Measurements from ENCODE around the gene PTPN4. TPM values are rescaled to one million over a fixed set of nuclear protein-coding genes. Genes with fewer than 3 reads are reported as not detected.

Gene PTPN4
- total RNA-seq, 2 donors from 2014 or later, result 12.2 to 21.1 TPM

DNA sequence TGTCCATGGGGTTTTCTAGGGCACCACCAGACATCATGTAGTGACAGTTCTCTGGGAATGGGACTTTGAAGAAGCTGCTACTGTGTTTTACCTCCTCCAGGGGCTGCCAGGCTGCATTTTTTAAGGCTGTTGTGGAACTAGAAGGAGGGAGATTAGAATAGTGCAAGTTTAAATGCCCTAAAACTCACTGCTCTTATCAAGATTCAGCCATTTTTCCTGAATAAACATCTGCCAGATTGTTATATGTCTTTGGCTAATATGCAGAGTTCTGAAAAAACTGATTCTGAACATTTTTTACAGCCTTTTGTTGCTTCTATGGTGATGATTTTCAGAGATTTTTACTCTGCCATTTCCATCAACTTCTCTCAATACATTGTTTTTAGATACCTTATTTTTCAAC is 244.5 kb downstream of the PTPN4 start:
- Histone ChIP-seq H3K27ac (no peak overlapping the region), H3K36me3 (replicated peaks in 1 of 2; ENCODE audit: insufficient read depth in 1 of 2, low read depth in 2 of 2) (no peaks in the 10 kb centered on the region), H3K4me3 (no peak overlapping the region), H3K27me3 (no peaks in the 10 kb centered on the region), H3K4me1 (no peaks in the 10 kb centered on the region), H3K9me3 (no peaks in the 10 kb centered on the region)
- DNase-seq (no peak), ATAC-seq (no peak)
- no peak for TF ChIP-seq POLR2A (IDR thresholded peaks at IDR 0.05)
- TF ChIP-seq, protein P1, sequence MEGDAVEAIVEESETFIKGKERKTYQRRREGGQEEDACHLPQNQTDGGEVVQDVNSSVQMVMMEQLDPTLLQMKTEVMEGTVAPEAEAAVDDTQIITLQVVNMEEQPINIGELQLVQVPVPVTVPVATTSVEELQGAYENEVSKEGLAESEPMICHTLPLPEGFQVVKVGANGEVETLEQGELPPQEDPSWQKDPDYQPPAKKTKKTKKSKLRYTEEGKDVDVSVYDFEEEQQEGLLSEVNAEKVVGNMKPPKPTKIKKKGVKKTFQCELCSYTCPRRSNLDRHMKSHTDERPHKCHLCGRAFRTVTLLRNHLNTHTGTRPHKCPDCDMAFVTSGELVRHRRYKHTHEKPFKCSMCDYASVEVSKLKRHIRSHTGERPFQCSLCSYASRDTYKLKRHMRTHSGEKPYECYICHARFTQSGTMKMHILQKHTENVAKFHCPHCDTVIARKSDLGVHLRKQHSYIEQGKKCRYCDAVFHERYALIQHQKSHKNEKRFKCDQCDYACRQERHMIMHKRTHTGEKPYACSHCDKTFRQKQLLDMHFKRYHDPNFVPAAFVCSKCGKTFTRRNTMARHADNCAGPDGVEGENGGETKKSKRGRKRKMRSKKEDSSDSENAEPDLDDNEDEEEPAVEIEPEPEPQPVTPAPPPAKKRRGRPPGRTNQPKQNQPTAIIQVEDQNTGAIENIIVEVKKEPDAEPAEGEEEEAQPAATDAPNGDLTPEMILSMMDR (IDR thresholded peaks at IDR 0.05), result no peak
- intact Hi-C loops (cut with DNase I), result no loop called here

DNA sequence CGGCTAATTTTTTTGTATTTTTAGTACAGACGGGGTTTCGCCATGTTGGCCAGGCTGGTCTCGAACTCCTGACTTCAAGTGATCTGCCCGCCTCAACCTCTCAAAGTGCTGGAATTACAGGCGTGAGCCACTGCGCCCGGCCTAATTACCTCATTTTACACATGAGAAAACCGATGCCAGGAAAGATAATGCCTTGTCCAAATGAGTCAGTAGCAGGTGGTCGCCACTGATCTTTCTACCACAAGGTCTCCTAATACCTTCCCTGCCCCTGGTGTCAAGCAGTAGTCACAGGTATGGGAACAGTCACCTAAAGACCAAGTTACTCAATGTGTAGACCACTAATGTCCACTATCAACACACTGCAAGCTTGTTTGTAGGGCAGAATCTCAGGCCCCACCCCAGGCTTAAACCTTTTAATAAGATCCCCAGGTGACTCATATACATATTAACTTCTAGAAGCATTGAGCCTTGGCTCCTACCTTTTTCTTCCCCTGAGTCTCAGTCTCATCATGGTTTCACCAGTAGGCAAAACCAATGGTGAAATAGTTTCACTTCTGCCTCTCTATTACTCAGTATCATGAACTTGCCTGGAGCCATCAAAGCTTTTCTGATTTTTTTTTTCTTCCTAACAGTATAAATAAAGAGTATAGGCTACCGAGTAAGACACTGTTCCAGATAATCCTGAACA is 246.3 kb downstream of the PTPN4 start:
- H3K9me3 ChIP-seq, result no peaks in the 10 kb centered on the region
- H3K4me1 ChIP-seq, result no peaks in the 10 kb centered on the region
- whole genome bisulfite sequencing, 2 donors, result 85 to 89% methylated on average over 11 of the region's 11 CpGs
- DNase-seq (no peak), ATAC-seq (no peak)
- H3K27me3 ChIP-seq, result no peaks in the 10 kb centered on the region
- no peak overlapping the region for H3K27ac ChIP-seq
- intact Hi-C loops (cut with DNase I), result no loop called here
- H3K4me3 ChIP-seq, result no peak overlapping the region
- H3K36me3 ChIP-seq (replicated peaks in 1 of 2; ENCODE audit: insufficient read depth in 1 of 2, low read depth in 2 of 2), result no peaks in the 10 kb centered on the region
- TF ChIP-seq, protein P1 (IDR thresholded peaks at IDR 0.05), result no peak

DNA sequence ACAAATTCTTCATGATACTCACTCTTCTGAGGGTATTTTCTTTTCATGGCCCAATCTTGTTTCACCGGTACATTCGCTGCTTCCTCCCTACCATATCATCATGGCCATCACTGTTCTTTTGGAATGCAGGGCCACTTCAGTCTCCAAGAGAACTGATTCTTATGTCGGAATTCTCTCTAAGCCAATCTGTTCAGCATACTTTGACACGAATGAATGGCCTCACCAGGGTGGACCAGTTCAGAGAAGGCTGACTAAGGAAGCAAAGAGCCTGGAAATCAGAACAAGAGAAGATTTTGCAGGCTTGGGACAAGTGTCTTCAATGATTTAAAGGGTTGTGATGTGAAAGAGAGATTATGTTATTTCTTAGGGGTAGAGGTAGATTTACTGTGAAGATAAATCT is 248.1 kb downstream of the PTPN4 start:
- 90 to 97% methylated on average over 4 of the region's 4 CpGs for whole genome bisulfite sequencing, 2 donors
- DNase-seq, result no peak
- no peak overlapping the region for H3K27ac ChIP-seq
- peaks cover 8% of the 10 kb centered on the region for H3K4me1 ChIP-seq
- no peaks in the 10 kb centered on the region for H3K27me3 ChIP-seq
- H3K36me3 ChIP-seq (replicated peaks in 1 of 2; ENCODE audit: insufficient read depth in 1 of 2, low read depth in 2 of 2), result no peaks in the 10 kb centered on the region
- no peak overlapping the region for H3K4me3 ChIP-seq
- H3K9me3 ChIP-seq, result no peaks in the 10 kb centered on the region
- no peak for TF ChIP-seq POLR2A (IDR thresholded peaks at IDR 0.05)
- TF ChIP-seq, protein P1 (IDR thresholded peaks at IDR 0.05), result no peak
- no peak for ATAC-seq
- intact Hi-C loops (cut with DNase I), result no loop called here

DNA sequence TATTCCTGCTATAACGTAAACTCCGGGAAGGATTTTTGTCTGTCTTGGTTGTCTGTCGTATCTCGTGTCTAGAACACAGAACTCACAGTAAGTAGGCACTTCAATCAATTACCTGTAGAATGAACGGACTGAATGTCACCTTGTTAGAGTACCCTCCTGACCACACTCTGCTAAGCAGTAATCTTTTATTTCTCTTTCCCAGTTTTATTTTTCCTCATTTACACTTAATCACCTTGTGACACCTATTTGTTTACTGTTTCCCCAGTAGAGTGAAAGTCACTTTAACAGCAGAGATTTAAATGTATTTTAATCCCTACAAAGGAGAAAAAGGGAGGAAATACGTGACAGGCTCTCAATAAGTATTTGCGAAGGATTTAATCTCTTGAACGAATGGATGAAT is 252.6 kb downstream of the PTPN4 start:
- no peak for ATAC-seq
- Histone ChIP-seq H3K4me1 (peaks cover 33% of the 10 kb centered on the region), H3K27ac (peak overlapping the region; percentile 90 to 100 (median 100)), H3K36me3 (replicated peaks in 1 of 2; ENCODE audit: insufficient read depth in 1 of 2, low read depth in 2 of 2) (no peaks in the 10 kb centered on the region), H3K27me3 (no peaks in the 10 kb centered on the region), H3K9me3 (no peaks in the 10 kb centered on the region), H3K4me3 (peak overlapping the region; percentile 14 to 87)
- 3 to 9% methylated on average over 8 of the region's 8 CpGs for WGBS, 2 donors
- TF ChIP-seq POLR2A (IDR thresholded peaks at IDR 0.05), result no peak
- TF ChIP-seq, protein P1 (IDR thresholded peaks at IDR 0.05), result no peak
- intact Hi-C loops (cut with DNase I), result no loop called here
- DNase-seq, result no peak

Measured in body of pancreas (tissue), 4 donors.